Measurements from ENCODE around the gene MVB12B.

MVB12B gene

GRCh38 chr9:126495411-126496180 lies 169.0 kb downstream of the MVB12B start:
- H3K4me3 ChIP-seq (ENCODE audit: low read length in 2 of 2), result no peak overlapping the region
- H3K23ac ChIP-seq (ENCODE audit: low read depth, low read length, poor library complexity), result no peak overlapping the region
- H3K27ac ChIP-seq (replicated peaks; ENCODE audit: low read length), result no peak overlapping the region
- H3K4ac ChIP-seq (ENCODE audit: low read length), result no peak overlapping the region
- no peak overlapping the region for H3K14ac ChIP-seq (ENCODE audit: low read length)
- WGBS, 2 donors (ENCODE audit: extremely low coverage in 2 of 2, insufficient read length in 2 of 2, insufficient replicate concordance in 1 of 2), result no CpG with 5 or more reads among the region's 7 CpGs
- H2AK5ac ChIP-seq (ENCODE audit: low read depth, low read length), result no peak overlapping the region
- no peak overlapping the region for H2BK15ac ChIP-seq (ENCODE audit: low read length)
- H3K18ac ChIP-seq (ENCODE audit: low read length), result no peak overlapping the region
- H2AFZ ChIP-seq (ENCODE audit: low read length), result no peak overlapping the region
- DNase-seq (ENCODE audit: low spot score), result no peak
- H2BK120ac ChIP-seq (ENCODE audit: low read depth, low read length), result no peak overlapping the region
- H3K79me1 ChIP-seq (ENCODE audit: low read depth, low read length), result peaks cover 5% of the 10 kb centered on the region
- no peaks in the 10 kb centered on the region for H3K36me3 ChIP-seq (replicated peaks in 1 of 2; ENCODE audit: control insufficient read depth in 2 of 2, insufficient read depth in 2 of 2, low read length in 2 of 2)
- H3K4me1 ChIP-seq (ENCODE audit: control insufficient read depth in 2 of 2, insufficient read depth in 1 of 2, low read depth in 1 of 2, low read length in 2 of 2), result peaks cover 5 to 8% of the 10 kb centered on the region in 2 donors
- H2BK12ac ChIP-seq (ENCODE audit: low read length), result no peak overlapping the region
- H4K8ac ChIP-seq (ENCODE audit: low read depth, low read length), result no peak overlapping the region
- H3K27me3 ChIP-seq (ENCODE audit: control insufficient read depth in 3 of 3, insufficient read depth in 3 of 3, low read depth in 1 of 3, low read length in 3 of 3), result peaks cover 0 to 13% (median 5%) of the 10 kb centered on the region in 3 experiments
- H3K9me3 ChIP-seq (replicated peaks in 1 of 2; ENCODE audit: control insufficient read depth in 2 of 2, insufficient read depth in 1 of 2, low read depth in 1 of 2, low read length in 2 of 2), result peaks cover 0 to 1% of the 10 kb centered on the region in 2 donors
- no peak overlapping the region for H2BK5ac ChIP-seq (ENCODE audit: low read length)
- no peak overlapping the region for H3K4me2 ChIP-seq (ENCODE audit: insufficient read depth, low read length, poor library complexity, severe bottlenecking)
- H4K91ac ChIP-seq (ENCODE audit: low read depth, low read length, poor library complexity), result no peak overlapping the region
- no peak overlapping the region for H3K9ac ChIP-seq (ENCODE audit: low read depth, low read length, poor library complexity)

GRCh38 chr9:126496181-126496576 lies 169.6 kb downstream of the MVB12B start:
- DNase-seq (ENCODE audit: low spot score), result no peak
- Histone ChIP-seq H3K4me2 (ENCODE audit: insufficient read depth, low read length, poor library complexity, severe bottlenecking) (no peak overlapping the region), H3K14ac (ENCODE audit: low read length) (no peak overlapping the region), H2BK5ac (ENCODE audit: low read length) (no peak overlapping the region), H3K9me3 (replicated peaks in 1 of 2; ENCODE audit: control insufficient read depth in 2 of 2, insufficient read depth in 1 of 2, low read depth in 1 of 2, low read length in 2 of 2) (peaks cover 0 to 2% of the 10 kb centered on the region in 2 donors), H3K4me3 (ENCODE audit: low read length in 2 of 2) (no peak overlapping the region), H3K27me3 (ENCODE audit: control insufficient read depth in 3 of 3, insufficient read depth in 3 of 3, low read depth in 1 of 3, low read length in 3 of 3) (peaks cover 0 to 15% (median 7%) of the 10 kb centered on the region in 3 experiments), H2AFZ (ENCODE audit: low read length) (no peak overlapping the region), H3K23ac (ENCODE audit: low read depth, low read length, poor library complexity) (no peak overlapping the region), H2BK120ac (ENCODE audit: low read depth, low read length) (no peak overlapping the region), H3K36me3 (replicated peaks in 1 of 2; ENCODE audit: control insufficient read depth in 2 of 2, insufficient read depth in 2 of 2, low read length in 2 of 2) (no peaks in the 10 kb centered on the region), H4K8ac (ENCODE audit: low read depth, low read length) (no peak overlapping the region), H3K4ac (ENCODE audit: low read length) (no peak overlapping the region), H2AK5ac (ENCODE audit: low read depth, low read length) (no peak overlapping the region), H4K91ac (ENCODE audit: low read depth, low read length, poor library complexity) (no peak overlapping the region), H2BK12ac (ENCODE audit: low read length) (no peak overlapping the region), H3K9ac (ENCODE audit: low read depth, low read length, poor library complexity) (no peak overlapping the region), H3K4me1 (ENCODE audit: control insufficient read depth in 2 of 2, insufficient read depth in 1 of 2, low read depth in 1 of 2, low read length in 2 of 2) (peaks cover 5 to 12% of the 10 kb centered on the region in 2 donors), H2BK15ac (ENCODE audit: low read length) (no peak overlapping the region), H3K79me1 (ENCODE audit: low read depth, low read length) (peaks cover 5% of the 10 kb centered on the region), H3K27ac (replicated peaks; ENCODE audit: low read length) (no peak overlapping the region), H3K18ac (ENCODE audit: low read length) (no peak overlapping the region)
- WGBS, 2 donors (ENCODE audit: extremely low coverage in 2 of 2, insufficient read length in 2 of 2, insufficient replicate concordance in 1 of 2), result 100% methylated on average over 1 of the region's 3 CpGs; no CpG with 5 or more reads in 1 of the 2 donors

GRCh38 chr9:126496781-126497659 lies 170.4 kb downstream of the MVB12B start:
- H3K4ac ChIP-seq (ENCODE audit: low read length), result peak overlapping the region; percentile 23
- no peak overlapping the region for H3K14ac ChIP-seq (ENCODE audit: low read length)
- peak overlapping the region; percentile 65 for H3K23ac ChIP-seq (ENCODE audit: low read depth, low read length, poor library complexity)
- peaks cover 0 to 15% (median 7%) of the 10 kb centered on the region in 3 experiments for H3K27me3 ChIP-seq (ENCODE audit: control insufficient read depth in 3 of 3, insufficient read depth in 3 of 3, low read depth in 1 of 3, low read length in 3 of 3)
- no peak overlapping the region for H3K27ac ChIP-seq (replicated peaks; ENCODE audit: low read length)
- H2AK5ac ChIP-seq (ENCODE audit: low read depth, low read length), result peak overlapping the region; percentile 5
- no peak overlapping the region for H2BK120ac ChIP-seq (ENCODE audit: low read depth, low read length)
- H3K9me3 ChIP-seq (replicated peaks in 1 of 2; ENCODE audit: control insufficient read depth in 2 of 2, insufficient read depth in 1 of 2, low read depth in 1 of 2, low read length in 2 of 2), result peaks cover 0 to 2% of the 10 kb centered on the region in 2 donors
- no peak overlapping the region for H2AFZ ChIP-seq (ENCODE audit: low read length)
- no peak overlapping the region for H2BK5ac ChIP-seq (ENCODE audit: low read length)
- H2BK15ac ChIP-seq (ENCODE audit: low read length), result no peak overlapping the region
- peak overlapping the region; percentile 64 for H3K18ac ChIP-seq (ENCODE audit: low read length)
- DNase-seq (ENCODE audit: low spot score), result no peak
- no peak overlapping the region for H3K4me2 ChIP-seq (ENCODE audit: insufficient read depth, low read length, poor library complexity, severe bottlenecking)
- H4K8ac ChIP-seq (ENCODE audit: low read depth, low read length), result no peak overlapping the region
- H3K79me1 ChIP-seq (ENCODE audit: low read depth, low read length), result peaks cover 5% of the 10 kb centered on the region
- no peaks in the 10 kb centered on the region for H3K36me3 ChIP-seq (replicated peaks in 1 of 2; ENCODE audit: control insufficient read depth in 2 of 2, insufficient read depth in 2 of 2, low read length in 2 of 2)
- no peak overlapping the region for H2BK12ac ChIP-seq (ENCODE audit: low read length)
- WGBS, 2 donors (ENCODE audit: extremely low coverage in 2 of 2, insufficient read length in 2 of 2, insufficient replicate concordance in 1 of 2), result no CpG with 5 or more reads among the region's 15 CpGs
- H3K4me1 ChIP-seq (ENCODE audit: control insufficient read depth in 2 of 2, insufficient read depth in 1 of 2, low read depth in 1 of 2, low read length in 2 of 2), result peaks cover 6 to 13% of the 10 kb centered on the region in 2 donors
- no peak overlapping the region for H4K91ac ChIP-seq (ENCODE audit: low read depth, low read length, poor library complexity)
- no peak overlapping the region for H3K4me3 ChIP-seq (ENCODE audit: low read length in 2 of 2)
- H3K9ac ChIP-seq (ENCODE audit: low read depth, low read length, poor library complexity), result peak overlapping the region; percentile 21

Data from neuronal stem cell (in vitro differentiated cells).